Psoas muscle (tissue), 8 donors: ENCODE results near the gene PLA2G2A. TPM values are rescaled to one million over a fixed set of nuclear protein-coding genes. Genes with fewer than 3 reads are reported as not detected.

Experiments used
- ATAC-seq, 4 donors: fragments of 200-7000 bp; cut with Tn5 transposase; one replicate each; pipeline ENCODE4 v1.9.1; 2020; ENCODE audit warnings: moderate library complexity in 3 of 4, mild to moderate bottlenecking in 2 of 4
- DNase-seq, 2 donors: peaks; one replicate each; pipeline ENCODE4 v3.0.0-alpha.2; 2020
- H3K27ac ChIP-seq: fragments of 200-600 bp; one replicate; pipeline ENCODE4 v1.8.0; 2022
- H3K27me3 ChIP-seq, 3 donors: fragments of 200-600 bp in 1 of 3; one replicate each; pipeline versions ENCODE4 v1.6.1 to v1.8.0; 2013 to 2022; ENCODE audit warnings: low read length in 2 of 3, mild to moderate bottlenecking in 2 of 3, moderate library complexity in 1 of 3; ENCODE audit not compliant: insufficient read depth in 3 of 3
- H3K36me3 ChIP-seq, 2 donors: fragments of 200-600 bp in 1 of 2; one replicate each; pipeline versions ENCODE4 v1.6.1 to v1.8.0; 2013 to 2022; ENCODE audit warnings: low read depth in 1 of 2, mild to moderate bottlenecking in 1 of 2, moderate library complexity in 1 of 2; ENCODE audit not compliant: insufficient read depth in 1 of 2
- H3K4me1 ChIP-seq: fragments of 200-600 bp; one replicate; pipeline ENCODE4 v1.8.0; 2022
- H3K4me3 ChIP-seq: fragments of 200-600 bp; one replicate; pipeline ENCODE4 v1.8.0; 2022; ENCODE audit warnings: mild to moderate bottlenecking
- H3K9me3 ChIP-seq: fragments of 200-600 bp; one replicate; pipeline ENCODE4 v1.8.0; 2022
- WGBS, 3 donors: extraction: QIAGEN DNeasy Blood & Tissue Kit; methylation state at CpG; one replicate each; pipeline versions ENCODE4 v1.1.6 to v1.1.7; 2013; 5-methylcytosine and 5-hydroxymethylcytosine counted together
- intact Hi-C, 2 donors: fragments of 100-400 bp; cut with DNase I; formaldehyde crosslinking; loops; one replicate each; pipeline versions ENCODE4 v1.11.0 to v1.14.2; 2022
- polyA plus RNA-seq, 3 donors: library from polyadenylated mRNA; stranded (reverse); fragments of 200-250 nt; gene quantifications; one replicate each; pipeline ENCODE4 v1.2.3, GENCODE V29; 2013
- total RNA-seq, 4 donors: library from RNA; stranded (reverse); fragmentation: NEBNext Ultra II Directional in 2 of 4; extraction: Animal tissue kit (Norgen Biotek cat#: 25700) in 2 of 4; gene quantifications; one replicate each; pipeline versions ENCODE4 v1.2.1 to v1.2.4, GENCODE V29; 2021 to 2023
- TF ChIP-seq, protein P1 (sequence below): fragments of 200-600 bp; IDR thresholded peaks from one replicate; pipeline ENCODE4 v1.8.0; 2022; ENCODE audit warnings: antibody characterized with exemption
- donor health status: healthy with polysubstance abuse.
- donor health status: DM: no; HTN: no; CAD: no; lungs with moderate emphysema.
- donor health status: Bipolar disorder and iron deficiency.
- donor health status: healthy.
- donor health status: DM: yes; HTN: yes; CAD: no.
- donor health status: DM: no; HTN: no; CAD: no.
- donor health status: DM: no; HTN: no; CAD: no.
- donor health status: DM: yes; HTN: yes; CAD: no.

Gene PLA2G2A
- total and polyA plus RNA-seq, 7 donors = 9.6 to 152 (median 77.2) TPM

- intact Hi-C loops = no loop called here
- no peak for DNase-seq
- WGBS, 3 donors = 64 to 66% (median 65%) methylated on average over 12 of the region's 12 CpGs
- ATAC-seq = no peak
- H3K4me1 ChIP-seq = no peaks in the 10 kb centered on the region
- TF ChIP-seq, protein P1, sequence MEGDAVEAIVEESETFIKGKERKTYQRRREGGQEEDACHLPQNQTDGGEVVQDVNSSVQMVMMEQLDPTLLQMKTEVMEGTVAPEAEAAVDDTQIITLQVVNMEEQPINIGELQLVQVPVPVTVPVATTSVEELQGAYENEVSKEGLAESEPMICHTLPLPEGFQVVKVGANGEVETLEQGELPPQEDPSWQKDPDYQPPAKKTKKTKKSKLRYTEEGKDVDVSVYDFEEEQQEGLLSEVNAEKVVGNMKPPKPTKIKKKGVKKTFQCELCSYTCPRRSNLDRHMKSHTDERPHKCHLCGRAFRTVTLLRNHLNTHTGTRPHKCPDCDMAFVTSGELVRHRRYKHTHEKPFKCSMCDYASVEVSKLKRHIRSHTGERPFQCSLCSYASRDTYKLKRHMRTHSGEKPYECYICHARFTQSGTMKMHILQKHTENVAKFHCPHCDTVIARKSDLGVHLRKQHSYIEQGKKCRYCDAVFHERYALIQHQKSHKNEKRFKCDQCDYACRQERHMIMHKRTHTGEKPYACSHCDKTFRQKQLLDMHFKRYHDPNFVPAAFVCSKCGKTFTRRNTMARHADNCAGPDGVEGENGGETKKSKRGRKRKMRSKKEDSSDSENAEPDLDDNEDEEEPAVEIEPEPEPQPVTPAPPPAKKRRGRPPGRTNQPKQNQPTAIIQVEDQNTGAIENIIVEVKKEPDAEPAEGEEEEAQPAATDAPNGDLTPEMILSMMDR = no peak
- no peak overlapping the region for H3K4me3 ChIP-seq
- H3K36me3 ChIP-seq = no peaks in the 10 kb centered on the region
- no peaks in the 10 kb centered on the region for H3K9me3 ChIP-seq
- H3K27me3 ChIP-seq = peaks cover 0 to 17% (median 0%) of the 10 kb centered on the region in 3 donors
- H3K27ac ChIP-seq = no peak overlapping the region
Observed at GRCh38 chr1:19981507-19982312, 2.3 kb upstream of the PLA2G2A start.

DNA sequence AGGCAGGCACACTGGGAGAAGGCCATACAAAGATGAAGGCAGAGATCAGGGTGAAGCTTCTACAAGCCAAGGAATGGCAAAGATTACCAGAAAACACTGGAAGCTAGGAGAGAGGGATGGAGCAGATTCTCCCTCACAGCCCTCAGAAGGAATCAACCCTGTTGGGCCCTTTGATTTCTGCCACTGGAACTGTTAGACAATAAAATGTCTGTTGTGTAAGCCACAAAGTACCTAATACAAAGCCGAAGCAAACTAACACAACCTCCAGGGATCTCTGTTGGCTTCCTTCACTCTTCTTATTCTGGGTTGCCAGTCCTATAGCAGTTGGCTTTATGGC is 1.7 kb upstream of the PLA2G2A start:
- TF ChIP-seq, protein P1 = no peak
- no peak for DNase-seq
- intact Hi-C loops = no loop called here
- Histone ChIP-seq H3K27me3 (peaks cover 0 to 21% (median 0%) of the 10 kb centered on the region in 3 donors), H3K27ac (no peak overlapping the region), H3K4me3 (no peak overlapping the region), H3K4me1 (no peaks in the 10 kb centered on the region), H3K9me3 (no peaks in the 10 kb centered on the region), H3K36me3 (no peaks in the 10 kb centered on the region)
- 65 to 86% (median 76%) methylated on average over 1 of the region's 1 CpG for WGBS, 3 donors
- no peak for ATAC-seq

GRCh38 chr1:19980314-19980713 is 896 bp upstream of the PLA2G2A start:
- Histone ChIP-seq H3K36me3 (no peaks in the 10 kb centered on the region), H3K27ac (no peak overlapping the region), H3K4me1 (no peaks in the 10 kb centered on the region), H3K27me3 (peaks cover 0 to 21% (median 0%) of the 10 kb centered on the region in 3 donors), H3K4me3 (no peak overlapping the region), H3K9me3 (no peaks in the 10 kb centered on the region)
- DNase-seq (no peak), ATAC-seq (no peak)
- TF ChIP-seq, protein P1 = no peak
- intact Hi-C loops = no loop called here
- 87 to 95% (median 93%) methylated on average over 3 of the region's 3 CpGs for WGBS, 3 donors

DNA sequence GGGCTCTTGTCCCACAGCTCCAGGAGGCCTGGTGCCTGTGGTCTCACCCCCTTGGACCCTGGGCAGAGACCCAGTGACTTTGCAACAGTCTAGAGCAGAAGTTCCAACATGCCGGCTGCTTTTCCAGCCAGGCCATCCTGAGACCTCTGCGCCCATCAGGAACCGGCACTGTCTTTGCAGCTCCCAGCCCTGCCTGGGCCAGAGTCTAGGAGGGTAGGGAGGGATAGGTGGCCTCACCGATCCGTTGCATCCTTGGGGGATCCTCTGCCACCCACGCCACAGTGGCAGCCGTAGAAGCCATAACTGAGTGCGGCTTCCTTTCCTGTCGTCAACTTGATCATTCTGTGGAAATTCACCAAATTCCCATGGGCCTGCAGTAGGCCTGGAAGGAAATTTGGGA is 1.3 kb downstream of the PLA2G2A start:
- ATAC-seq (no peak), DNase-seq (no peak)
- intact Hi-C loops = loop anchor here in 1 of 2 donors (5.0 to 10.0 kb wide), 2 partner anchors 214 to 517 kb away; no protein-coding TSS in a partner anchor
- Histone ChIP-seq H3K27me3 (peaks cover 0 to 21% (median 0%) of the 10 kb centered on the region in 3 donors), H3K27ac (no peak overlapping the region), H3K4me1 (no peaks in the 10 kb centered on the region), H3K36me3 (no peaks in the 10 kb centered on the region), H3K4me3 (peak overlapping the region; percentile 28), H3K9me3 (no peaks in the 10 kb centered on the region)
- 84 to 89% (median 86%) methylated on average over 9 of the region's 9 CpGs for WGBS, 3 donors
- TF ChIP-seq, protein P1 = no peak
